ENCODE data around the gene N4BP3. TPM values are rescaled to one million over a fixed set of nuclear protein-coding genes. Genes with fewer than 3 reads are reported as not detected.

The N4BP3 gene
- total RNA-seq, 1 experiment from 2014 or later: 3.2 TPM

DNA sequence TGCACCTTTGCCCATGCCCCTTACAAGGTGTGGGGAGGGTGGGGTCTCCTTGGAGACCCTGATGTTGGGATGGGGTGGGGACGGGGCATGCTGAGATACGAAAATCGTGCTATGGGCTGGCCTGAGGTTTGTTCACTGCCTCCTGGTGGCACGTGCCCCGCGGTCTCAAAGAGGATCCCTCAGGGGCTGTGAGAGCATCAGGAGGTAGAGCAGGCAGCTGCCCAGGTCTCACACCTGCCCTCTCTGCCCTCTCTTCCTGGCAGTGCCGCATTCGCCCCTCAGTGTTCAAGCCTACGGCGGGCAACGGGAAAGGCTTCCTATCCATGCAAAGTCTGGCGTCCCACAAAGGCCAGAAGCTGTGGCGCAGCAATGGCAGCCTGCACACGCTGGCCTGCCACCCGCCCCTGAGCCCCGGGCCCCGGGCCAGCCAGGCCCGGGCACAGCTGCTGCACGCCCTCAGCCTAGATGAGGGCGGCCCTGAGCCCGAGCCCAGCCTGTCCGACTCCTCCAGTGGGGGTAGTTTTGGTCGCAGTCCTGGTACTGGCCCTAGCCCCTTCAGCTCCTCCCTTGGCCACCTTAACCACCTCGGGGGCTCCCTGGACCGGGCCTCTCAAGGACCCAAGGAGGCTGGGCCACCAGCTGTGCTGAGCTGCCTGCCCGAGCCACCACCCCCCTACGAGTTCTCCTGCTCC, 6.7 kb downstream of the N4BP3 start:
- ChIA-PET POLR2A (interaction anchor here (0.6 kb wide), 1 partner anchor 10 kb away, joined by 3 read pairs; no protein-coding TSS in a partner anchor), CTCF (interaction anchor here (0.8 to 1.4 kb wide), 5 partner anchors 10 to 44 kb away, joined by 3 to 15 read pairs (median 6); partner anchors contain the start of gene NHP2)
- TF ChIP-seq, protein P1, sequence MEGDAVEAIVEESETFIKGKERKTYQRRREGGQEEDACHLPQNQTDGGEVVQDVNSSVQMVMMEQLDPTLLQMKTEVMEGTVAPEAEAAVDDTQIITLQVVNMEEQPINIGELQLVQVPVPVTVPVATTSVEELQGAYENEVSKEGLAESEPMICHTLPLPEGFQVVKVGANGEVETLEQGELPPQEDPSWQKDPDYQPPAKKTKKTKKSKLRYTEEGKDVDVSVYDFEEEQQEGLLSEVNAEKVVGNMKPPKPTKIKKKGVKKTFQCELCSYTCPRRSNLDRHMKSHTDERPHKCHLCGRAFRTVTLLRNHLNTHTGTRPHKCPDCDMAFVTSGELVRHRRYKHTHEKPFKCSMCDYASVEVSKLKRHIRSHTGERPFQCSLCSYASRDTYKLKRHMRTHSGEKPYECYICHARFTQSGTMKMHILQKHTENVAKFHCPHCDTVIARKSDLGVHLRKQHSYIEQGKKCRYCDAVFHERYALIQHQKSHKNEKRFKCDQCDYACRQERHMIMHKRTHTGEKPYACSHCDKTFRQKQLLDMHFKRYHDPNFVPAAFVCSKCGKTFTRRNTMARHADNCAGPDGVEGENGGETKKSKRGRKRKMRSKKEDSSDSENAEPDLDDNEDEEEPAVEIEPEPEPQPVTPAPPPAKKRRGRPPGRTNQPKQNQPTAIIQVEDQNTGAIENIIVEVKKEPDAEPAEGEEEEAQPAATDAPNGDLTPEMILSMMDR (IDR thresholded peaks at IDR 0.05; ENCODE audit: insufficient read depth in 1 of 2, low read depth in 1 of 2, low read length in 1 of 2, severe bottlenecking in 1 of 2, unreplicated experiment in 1 of 2): no peak
- Histone ChIP-seq H3K27me3 (replicated peaks; ENCODE audit: control insufficient read depth, insufficient read depth, low read length) (no peaks in the 10 kb centered on the region), H3K9me3 (no peaks in the 10 kb centered on the region), H3K36me3 (ENCODE audit: control insufficient read depth, insufficient read depth, low read length) (no peaks in the 10 kb centered on the region), H3K4me3 (ENCODE audit: low read depth, low read length) (no peak overlapping the region), H3K4me1 (peaks cover 20% of the 10 kb centered on the region)
- no peak overlapping the region for H3K4me3 Mint-ChIP-seq (ENCODE audit: unreplicated experiment)
- intact Hi-C loops (cut with micrococcal nuclease; ENCODE audit: unreplicated experiment): no loop called here
- BruUV-seq (replicated peaks): no TSS peak
- no peaks in the 10 kb centered on the region for H3K27me3 Mint-ChIP-seq (ENCODE audit: insufficient read depth, unreplicated experiment)
- peaks cover 7% of the 10 kb centered on the region for H3K4me1 Mint-ChIP-seq (ENCODE audit: low read depth, unreplicated experiment)
- H3K9me3 Mint-ChIP-seq (ENCODE audit: unreplicated experiment): no peaks in the 10 kb centered on the region
- no peak for DNase-seq
- peaks cover 7% of the 10 kb centered on the region for H3K36me3 Mint-ChIP-seq (ENCODE audit: insufficient read depth, unreplicated experiment)
- H3K27ac Mint-ChIP-seq (ENCODE audit: unreplicated experiment): no peak overlapping the region

DNA sequence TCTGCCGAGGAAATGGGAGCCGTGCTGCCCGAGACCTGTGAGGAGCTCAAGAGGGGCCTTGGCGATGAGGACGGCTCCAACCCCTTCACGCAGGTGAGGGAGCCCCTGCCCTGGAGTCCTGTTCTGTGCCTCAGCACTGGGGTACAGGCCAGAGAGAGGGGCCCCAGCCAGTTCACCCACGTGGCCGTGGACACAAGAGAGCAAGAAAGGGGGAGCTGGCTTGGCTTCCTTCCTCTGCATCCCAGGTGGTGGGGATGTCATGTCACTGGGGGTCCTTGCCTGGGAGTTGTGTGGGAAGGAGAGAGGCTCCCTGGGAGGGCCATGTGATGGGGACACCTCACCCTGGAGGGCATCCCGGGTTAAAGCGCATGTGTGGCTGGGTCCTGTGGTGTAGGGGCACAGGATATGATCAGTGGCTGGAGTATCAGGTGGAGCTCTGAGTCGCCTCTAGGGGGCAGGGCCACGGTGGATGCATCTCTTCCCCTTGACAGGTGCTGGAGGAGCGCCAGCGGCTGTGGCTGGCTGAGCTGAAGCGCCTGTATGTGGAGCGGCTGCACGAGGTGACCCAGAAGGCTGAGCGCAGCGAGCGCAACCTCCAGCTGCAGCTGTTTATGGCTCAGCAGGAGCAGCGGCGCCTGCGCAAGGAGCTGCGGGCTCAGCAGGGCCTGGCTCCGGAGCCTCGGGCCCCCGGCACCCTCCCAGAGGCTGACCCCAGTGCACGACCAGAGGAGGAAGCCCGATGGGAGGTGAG, 7.5 kb downstream of the N4BP3 start:
- peaks cover under 1% of the 10 kb centered on the region for H3K4me1 Mint-ChIP-seq (ENCODE audit: low read depth, unreplicated experiment)
- no TSS peak for BruUV-seq (replicated peaks)
- intact Hi-C loops (cut with micrococcal nuclease; ENCODE audit: unreplicated experiment): loop anchor here (1.0 kb wide), 1 partner anchor 26 kb away; no protein-coding TSS in a partner anchor
- peaks cover 11% of the 10 kb centered on the region for H3K36me3 Mint-ChIP-seq (ENCODE audit: insufficient read depth, unreplicated experiment)
- no peaks in the 10 kb centered on the region for H3K9me3 Mint-ChIP-seq (ENCODE audit: unreplicated experiment)
- ChIA-PET POLR2A (interaction anchor here (0.6 kb wide), 1 partner anchor 10 kb away, joined by 3 read pairs; no protein-coding TSS in a partner anchor), CTCF (interaction anchor here (0.8 to 2.0 kb wide), 8 partner anchors 10 to 45 kb away, joined by 3 to 15 read pairs (median 6); partner anchors contain the start of gene NHP2)
- no peaks in the 10 kb centered on the region for H3K27me3 ChIP-seq (replicated peaks; ENCODE audit: control insufficient read depth, insufficient read depth, low read length)
- no peaks in the 10 kb centered on the region for H3K9me3 ChIP-seq
- H3K4me3 Mint-ChIP-seq (ENCODE audit: unreplicated experiment): no peak overlapping the region
- TF ChIP-seq, protein P1 (IDR thresholded peaks at IDR 0.05; ENCODE audit: insufficient read depth in 1 of 2, low read depth in 1 of 2, low read length in 1 of 2, severe bottlenecking in 1 of 2, unreplicated experiment in 1 of 2): peak; percentile 24 to 47
- peaks cover 13% of the 10 kb centered on the region for H3K4me1 ChIP-seq
- H3K36me3 ChIP-seq (ENCODE audit: control insufficient read depth, insufficient read depth, low read length): no peaks in the 10 kb centered on the region
- H3K4me3 ChIP-seq (ENCODE audit: low read depth, low read length): no peak overlapping the region
- DNase-seq: peak; percentile 56 to 57
- H3K27me3 Mint-ChIP-seq (ENCODE audit: insufficient read depth, unreplicated experiment): no peaks in the 10 kb centered on the region
- no peak overlapping the region for H3K27ac Mint-ChIP-seq (ENCODE audit: unreplicated experiment)

Data from Caco-2 (cell line).